PC-9 (cell line): ENCODE results near the gene REC114. TPM values are rescaled to one million over a fixed set of nuclear protein-coding genes. Genes with fewer than 3 reads are reported as not detected.

Experiments used
- BruUV-seq: library from RNA; stranded (reverse); fragments of 400-500 nt; replicated peaks from 2 replicates; lab custom pipeline; 2021; lab: Mats Ljungman, UMichigan
- CTCF ChIA-PET: fragments of 300-600 bp; sonication (Branson Sonifier 250); formaldehyde crosslinking; loops from one replicate; lab custom pipeline; 2022; ENCODE audit warnings: antibody characterized with exemption; lab: Charles Lee
- POLR2A ChIA-PET: fragments of 300-600 bp; sonication (Branson Sonifier 250); formaldehyde crosslinking; loops from one replicate; lab custom pipeline; 2022; ENCODE audit warnings: antibody characterized with exemption; ENCODE audit not compliant: unreplicated experiment; lab: Charles Lee
- DNase-seq, 2 experiments: peaks; one replicate each; pipeline versions ENCODE4 v3.0.0 to v3.0.0-alpha.2; 2015 to 2022; ENCODE audit warnings: mixed read lengths in 1 of 2
- H2AFZ ChIP-seq: fragments of 200-600 bp; sonication (generic); 2 replicates; pipeline ENCODE4 v1.8.1; 2017; ENCODE audit warnings: antibody characterized with exemption
- H3F3A ChIP-seq: fragments of 200-600 bp; sonication (generic); 2 replicates; pipeline ENCODE4 v1.8.1; 2017; ENCODE audit warnings: antibody characterized with exemption, mild to moderate bottlenecking, low read depth; ENCODE audit not compliant: insufficient read depth
- H3K27ac ChIP-seq: fragments of 200-600 bp; sonication (generic); 2 replicates; pipeline ENCODE4 v1.6.1; 2016; ENCODE audit warnings: mixed run types
- H3K27me3 ChIP-seq: fragments of 200-600 bp; sonication (generic); 2 replicates; pipeline ENCODE4 v1.6.1; 2016; ENCODE audit warnings: low read depth, mixed run types; ENCODE audit not compliant: insufficient read depth
- H3K36me3 ChIP-seq: fragments of 200-600 bp; sonication (generic); 2 replicates; pipeline ENCODE4 v1.6.1; 2016; ENCODE audit warnings: low read depth, mixed run types
- H3K4me1 ChIP-seq: fragments of 200-600 bp; sonication (generic); replicated peaks from 2 replicates; pipeline ENCODE4 v1.6.1; 2016; ENCODE audit warnings: mixed run types; ENCODE audit not compliant: insufficient read depth
- H3K4me2 ChIP-seq: fragments of 200-600 bp; sonication (generic); 2 replicates; pipeline ENCODE4 v1.6.1; 2017; ENCODE audit warnings: mixed run types
- H3K4me3 ChIP-seq: fragments of 200-600 bp; sonication (generic); 2 replicates; pipeline ENCODE4 v1.6.1; 2016; ENCODE audit warnings: mixed run types
- H3K79me2 ChIP-seq: fragments of 200-600 bp; sonication (generic); 2 replicates; pipeline ENCODE4 v1.6.1; 2017; ENCODE audit warnings: low read depth, mixed run types
- H3K9me2 ChIP-seq: fragments of 200-600 bp; sonication (generic); 2 replicates; pipeline ENCODE4 v1.8.1; 2017; ENCODE audit warnings: mild to moderate bottlenecking; ENCODE audit not compliant: insufficient read depth
- H3K9me3 ChIP-seq: fragments of 200-600 bp; sonication (generic); 2 replicates; pipeline ENCODE4 v1.8.1; 2016; ENCODE audit warnings: low read depth; ENCODE audit not compliant: insufficient read depth
- H4K20me1 ChIP-seq: fragments of 200-600 bp; sonication (generic); 2 replicates; pipeline ENCODE4 v1.8.1; 2017; ENCODE audit not compliant: insufficient read depth
- EZH2 ChIP-seq: fragments of 200-600 bp; sonication (generic); IDR thresholded peaks from 2 replicates; pipeline ENCODE4 v1.8.0; 2017; ENCODE audit warnings: antibody characterized with exemption, low read depth
- intact Hi-C: fragments of 100-400 bp; cut with micrococcal nuclease; formaldehyde crosslinking; loops from one replicate; pipeline ENCODE4 v1.10.0; 2022; ENCODE audit not compliant: unreplicated experiment
- total RNA-seq: library from RNA; stranded (reverse); gene quantifications from 2 replicates; pipeline ENCODE4 v1.2.3, GENCODE V29; 2021
- TF ChIP-seq, protein P1 (sequence below): fragments of 200-600 bp; sonication (generic); conservative IDR thresholded peaks from 2 replicates; pipeline ENCODE4 v1.6.1; 2017; ENCODE audit warnings: mixed run types, antibody characterized with exemption, mild to moderate bottlenecking, moderate library complexity

Gene REC114
- total RNA-seq, 1 experiment from 2014 or later: not detected

DNA sequence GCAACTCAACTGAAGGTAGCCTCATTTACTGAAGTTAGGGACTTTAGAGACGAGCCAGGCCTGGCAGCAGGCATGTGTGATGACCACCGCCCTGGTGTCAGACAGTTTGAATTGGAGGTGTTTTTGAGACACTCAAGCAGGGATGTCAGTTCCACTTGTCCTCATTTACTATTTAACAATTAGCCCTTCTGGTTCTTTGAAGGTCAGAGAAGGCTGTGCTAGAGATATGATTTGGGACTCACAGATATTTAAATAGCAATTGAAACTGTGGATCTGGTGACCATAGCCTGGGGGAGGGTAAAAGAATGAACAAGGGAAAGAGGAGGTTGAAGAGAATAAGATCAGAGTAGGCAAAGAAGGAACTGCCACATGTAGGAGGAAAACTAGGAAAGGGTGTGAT is 74.6 kb downstream of the REC114 start:
- POLR2A ChIA-PET: no interaction called here

DNA sequence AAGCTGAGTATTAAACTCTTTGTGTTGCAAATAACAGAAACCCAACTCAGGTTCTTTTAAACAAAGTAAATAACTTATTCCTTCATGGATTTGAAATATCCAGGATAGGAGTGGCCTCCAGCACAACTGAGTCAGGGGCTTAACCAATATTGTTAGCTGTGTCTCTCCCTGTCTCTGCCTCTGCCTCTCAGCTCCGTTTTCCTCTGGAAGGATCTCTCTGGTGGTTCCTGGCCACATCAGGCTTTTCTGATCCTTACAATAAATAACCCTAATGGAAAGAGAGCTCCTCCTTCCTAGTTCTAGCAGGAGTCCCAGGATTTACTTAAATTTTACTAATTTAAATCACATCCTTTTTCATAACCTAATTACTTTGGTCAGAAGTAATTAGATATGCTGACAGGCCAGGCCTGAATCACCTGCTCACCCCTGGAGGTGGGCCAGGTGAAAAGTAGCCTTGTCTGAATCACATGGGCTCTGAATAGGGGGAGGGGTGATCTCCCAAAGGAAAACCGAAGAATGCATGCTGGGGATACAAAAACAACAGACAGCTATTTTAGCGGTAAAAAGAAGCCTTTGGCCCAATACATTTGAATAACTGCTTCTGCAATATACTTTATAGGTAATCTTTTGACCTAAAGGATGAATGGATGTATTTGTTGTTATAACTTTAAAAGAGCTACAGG is 75.4 kb downstream of the REC114 start:
- H3K9me3 ChIP-seq: no peaks in the 10 kb centered on the region
- H3K79me2 ChIP-seq: no peaks in the 10 kb centered on the region
- no peaks in the 10 kb centered on the region; the same call in 1 of the 2 replicates for H3K4me1 ChIP-seq
- intact Hi-C loops: no loop called here
- ChIA-PET POLR2A (no interaction called here), CTCF (no interaction called here)
- H3K27ac ChIP-seq: no peak overlapping the region
- no TSS peak for BruUV-seq
- no peak for TF ChIP-seq EZH2
- TF ChIP-seq, protein P1, sequence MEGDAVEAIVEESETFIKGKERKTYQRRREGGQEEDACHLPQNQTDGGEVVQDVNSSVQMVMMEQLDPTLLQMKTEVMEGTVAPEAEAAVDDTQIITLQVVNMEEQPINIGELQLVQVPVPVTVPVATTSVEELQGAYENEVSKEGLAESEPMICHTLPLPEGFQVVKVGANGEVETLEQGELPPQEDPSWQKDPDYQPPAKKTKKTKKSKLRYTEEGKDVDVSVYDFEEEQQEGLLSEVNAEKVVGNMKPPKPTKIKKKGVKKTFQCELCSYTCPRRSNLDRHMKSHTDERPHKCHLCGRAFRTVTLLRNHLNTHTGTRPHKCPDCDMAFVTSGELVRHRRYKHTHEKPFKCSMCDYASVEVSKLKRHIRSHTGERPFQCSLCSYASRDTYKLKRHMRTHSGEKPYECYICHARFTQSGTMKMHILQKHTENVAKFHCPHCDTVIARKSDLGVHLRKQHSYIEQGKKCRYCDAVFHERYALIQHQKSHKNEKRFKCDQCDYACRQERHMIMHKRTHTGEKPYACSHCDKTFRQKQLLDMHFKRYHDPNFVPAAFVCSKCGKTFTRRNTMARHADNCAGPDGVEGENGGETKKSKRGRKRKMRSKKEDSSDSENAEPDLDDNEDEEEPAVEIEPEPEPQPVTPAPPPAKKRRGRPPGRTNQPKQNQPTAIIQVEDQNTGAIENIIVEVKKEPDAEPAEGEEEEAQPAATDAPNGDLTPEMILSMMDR: no peak
- H3K36me3 ChIP-seq: no peaks in the 10 kb centered on the region
- no peak overlapping the region for H3K4me3 ChIP-seq
- DNase-seq: no peak
- H3K27me3 ChIP-seq: no peaks in the 10 kb centered on the region
- no peaks in the 10 kb centered on the region for H3F3A ChIP-seq
- H3K9me2 ChIP-seq: 0 out of 2 replicates have a peak, but pooled peaks cover 7% of the 10 kb centered on the region
- no peak overlapping the region for H3K4me2 ChIP-seq
- no peak overlapping the region for H2AFZ ChIP-seq
- H4K20me1 ChIP-seq: no peaks in the 10 kb centered on the region

More for the DNA sequence above, 74.6 kb downstream of the REC114 start:
- Histone ChIP-seq H3K27ac (no peak overlapping the region), H3K27me3 (no peaks in the 10 kb centered on the region), H3K9me2 (0 out of 2 replicates have a peak, but pooled peaks cover 6% of the 10 kb centered on the region), H3K4me2 (no peak overlapping the region), H4K20me1 (no peaks in the 10 kb centered on the region), H3K9me3 (no peaks in the 10 kb centered on the region), H3K4me3 (no peak overlapping the region), H3K36me3 (no peaks in the 10 kb centered on the region), H2AFZ (no peak overlapping the region), H3K79me2 (no peaks in the 10 kb centered on the region), H3F3A (no peaks in the 10 kb centered on the region), H3K4me1 (no peaks in the 10 kb centered on the region; the same call in 1 of the 2 replicates)
- BruUV-seq: no TSS peak
- DNase-seq: no peak
- CTCF ChIA-PET: no interaction called here
- TF ChIP-seq, protein P1: no peak
- no peak for TF ChIP-seq EZH2
- intact Hi-C loops: no loop called here

DNA sequence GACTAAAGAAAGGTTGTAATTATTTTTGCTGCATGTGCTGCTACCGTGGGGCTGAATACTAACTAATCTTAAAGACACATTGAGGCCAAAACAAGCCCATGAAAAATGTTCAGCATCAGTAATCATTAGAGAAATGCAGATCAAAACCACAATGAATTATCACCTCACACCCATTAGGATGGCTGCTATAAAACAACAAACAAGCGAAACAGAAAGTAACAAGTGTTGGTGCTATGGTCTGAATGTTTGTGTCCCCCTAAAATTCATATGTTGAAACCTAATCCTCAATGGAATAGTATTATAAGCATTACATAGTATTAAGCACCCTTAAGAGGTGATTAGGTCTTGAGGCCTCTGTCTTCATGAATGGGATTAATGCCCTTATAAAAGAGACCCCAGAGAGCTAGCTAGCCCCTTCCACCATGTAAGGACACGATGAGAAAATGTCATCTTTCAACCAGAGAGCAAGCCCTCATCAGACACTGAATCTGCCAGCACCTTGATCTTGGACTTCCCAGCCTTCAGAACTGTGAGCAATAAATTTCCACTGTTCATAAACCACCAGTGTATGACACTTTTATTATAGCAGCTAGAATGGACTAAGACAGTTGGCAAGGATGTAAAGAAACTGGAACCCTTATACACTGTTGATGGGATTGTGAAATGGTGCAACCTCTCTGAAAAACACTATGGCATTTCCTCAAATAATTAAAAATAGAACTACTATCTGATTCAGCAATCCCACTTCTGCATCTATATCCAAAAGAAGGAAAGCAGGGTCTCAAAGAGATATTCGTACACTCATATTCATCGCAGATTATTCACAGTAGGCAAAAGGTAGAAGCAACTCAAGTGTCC is 76.1 kb downstream of the REC114 start:
- H3K4me1 ChIP-seq: no peaks in the 10 kb centered on the region; the same call in 1 of the 2 replicates
- no peak overlapping the region for H3K27ac ChIP-seq
- no peak for TF ChIP-seq EZH2
- TF ChIP-seq, protein P1: no peak
- H3K27me3 ChIP-seq: no peaks in the 10 kb centered on the region
- no peaks in the 10 kb centered on the region for H3K9me3 ChIP-seq
- no peak overlapping the region for H3K4me2 ChIP-seq
- ChIA-PET CTCF (no interaction called here), POLR2A (no interaction called here)
- no peak overlapping the region for H2AFZ ChIP-seq
- H3F3A ChIP-seq: no peaks in the 10 kb centered on the region
- H4K20me1 ChIP-seq: no peaks in the 10 kb centered on the region
- BruUV-seq: no TSS peak
- H3K36me3 ChIP-seq: no peaks in the 10 kb centered on the region
- no peak for DNase-seq
- intact Hi-C loops: no loop called here
- no peak overlapping the region for H3K4me3 ChIP-seq
- no peaks in the 10 kb centered on the region for H3K79me2 ChIP-seq
- 0 out of 2 replicates have a peak, but pooled peaks cover 7% of the 10 kb centered on the region for H3K9me2 ChIP-seq
